Neutrophil (primary cell): Measurements from ENCODE around the gene NEGR1.

Source experiments
- H3K27ac ChIP-seq: fragments of 200-600 bp; sonication (generic); 2 replicates; pipeline ENCODE4 v1.5.1; 2016; ENCODE audit warnings: mild to moderate bottlenecking, moderate library complexity
- H3K27me3 ChIP-seq: fragments of 200-600 bp; sonication (generic); 2 replicates; pipeline ENCODE4 v1.6.0; 2016; ENCODE audit warnings: mild to moderate bottlenecking
- H3K36me3 ChIP-seq: fragments of 200-600 bp; sonication (generic); 2 replicates; pipeline ENCODE4 v1.5.1; 2017
- H3K4me1 ChIP-seq, 2 experiments: fragments of 200-600 bp in 1 of 2; sonication (generic) in 1 of 2; 1 replicate in 1 of 2; 2 replicates in 1 of 2; pipeline versions ENCODE4 v1.5.1 to v1.6.1; 2013 to 2016; ENCODE audit warnings: low read depth in 1 of 2, low read length in 1 of 2, mild to moderate bottlenecking in 1 of 2, moderate library complexity in 1 of 2; ENCODE audit not compliant: control insufficient read depth in 1 of 2, insufficient read depth in 1 of 2
- H3K4me3 ChIP-seq, 2 experiments: fragments of 200-600 bp in 1 of 2; sonication (generic) in 1 of 2; 1 replicate in 1 of 2; 2 replicates in 1 of 2; pipeline ENCODE4 v1.5.1; 2013 to 2016; ENCODE audit warnings: low read depth in 1 of 2, low read length in 1 of 2, mild to moderate bottlenecking in 1 of 2, moderate library complexity in 1 of 2
- H3K9me3 ChIP-seq: fragments of 200-600 bp; sonication (generic); 2 replicates; pipeline ENCODE4 v1.5.1; 2016
- TF ChIP-seq, protein P1 (sequence below): fragments of 200-600 bp; sonication (generic); IDR thresholded peaks from 2 replicates; pipeline ENCODE4 v1.5.1; 2016; ENCODE audit warnings: antibody characterized with exemption

The NEGR1 gene

DNA sequence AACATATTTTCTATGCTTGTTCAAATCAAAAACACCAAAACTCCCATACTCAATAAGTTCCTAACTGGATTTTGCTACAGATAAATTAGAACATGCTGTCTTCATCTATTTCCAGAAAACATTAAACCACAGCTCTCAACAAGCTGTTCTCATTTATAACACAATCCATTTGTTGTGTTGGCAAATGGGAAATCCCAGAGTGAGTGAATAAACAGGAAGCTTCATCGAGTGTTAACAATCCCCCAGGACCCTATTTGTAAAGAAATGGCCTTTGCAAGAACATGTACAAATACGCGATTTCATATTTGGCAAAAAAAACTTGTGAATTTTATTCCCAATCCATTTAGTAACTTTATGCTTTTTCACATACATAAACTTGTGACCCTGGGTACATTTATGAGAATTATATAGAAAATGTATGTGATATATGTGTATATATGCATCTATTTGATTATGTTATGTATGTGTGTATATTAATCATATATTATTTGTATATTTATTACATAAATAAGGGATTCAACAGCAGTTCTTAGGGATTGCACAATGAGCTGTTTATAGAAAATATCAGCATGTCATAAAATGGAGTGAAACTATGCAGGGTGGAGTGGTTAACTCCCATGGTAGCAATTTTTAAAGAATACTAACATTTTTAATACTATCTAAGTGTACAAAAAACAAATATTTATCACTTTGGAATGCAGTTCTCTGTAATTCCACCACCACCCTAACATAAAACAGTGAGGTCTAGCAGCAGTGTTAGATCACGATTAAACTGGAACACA is 160.0 kb downstream of the NEGR1 start:
- Histone ChIP-seq H3K27ac (no peak overlapping the region), H3K4me3 (no peak overlapping the region), H3K27me3 (no peaks in the 10 kb centered on the region), H3K4me1 (no peaks in the 10 kb centered on the region), H3K36me3 (no peaks in the 10 kb centered on the region), H3K9me3 (no peaks in the 10 kb centered on the region)
- TF ChIP-seq, protein P1, sequence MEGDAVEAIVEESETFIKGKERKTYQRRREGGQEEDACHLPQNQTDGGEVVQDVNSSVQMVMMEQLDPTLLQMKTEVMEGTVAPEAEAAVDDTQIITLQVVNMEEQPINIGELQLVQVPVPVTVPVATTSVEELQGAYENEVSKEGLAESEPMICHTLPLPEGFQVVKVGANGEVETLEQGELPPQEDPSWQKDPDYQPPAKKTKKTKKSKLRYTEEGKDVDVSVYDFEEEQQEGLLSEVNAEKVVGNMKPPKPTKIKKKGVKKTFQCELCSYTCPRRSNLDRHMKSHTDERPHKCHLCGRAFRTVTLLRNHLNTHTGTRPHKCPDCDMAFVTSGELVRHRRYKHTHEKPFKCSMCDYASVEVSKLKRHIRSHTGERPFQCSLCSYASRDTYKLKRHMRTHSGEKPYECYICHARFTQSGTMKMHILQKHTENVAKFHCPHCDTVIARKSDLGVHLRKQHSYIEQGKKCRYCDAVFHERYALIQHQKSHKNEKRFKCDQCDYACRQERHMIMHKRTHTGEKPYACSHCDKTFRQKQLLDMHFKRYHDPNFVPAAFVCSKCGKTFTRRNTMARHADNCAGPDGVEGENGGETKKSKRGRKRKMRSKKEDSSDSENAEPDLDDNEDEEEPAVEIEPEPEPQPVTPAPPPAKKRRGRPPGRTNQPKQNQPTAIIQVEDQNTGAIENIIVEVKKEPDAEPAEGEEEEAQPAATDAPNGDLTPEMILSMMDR = no peak

DNA sequence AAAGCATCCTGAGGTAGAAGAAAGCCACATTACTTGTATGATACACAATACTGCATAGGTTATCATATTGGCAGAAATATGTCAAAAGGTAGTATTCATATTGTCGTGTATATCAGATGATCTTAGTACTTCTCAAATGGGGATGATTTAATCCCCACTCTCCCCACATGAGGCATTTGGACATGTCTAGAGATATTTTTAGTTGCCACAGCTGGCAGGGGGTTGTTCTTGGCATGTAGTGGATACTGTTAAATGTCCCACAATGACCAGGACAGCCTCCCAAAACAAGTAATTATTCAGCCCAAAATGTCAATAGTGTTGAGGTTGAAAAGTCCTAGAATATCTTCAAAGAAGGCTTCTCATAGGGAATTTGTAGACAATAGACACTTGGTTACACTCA is 162.8 kb downstream of the NEGR1 start:
- no peaks in the 10 kb centered on the region for H3K4me1 ChIP-seq
- no peak overlapping the region for H3K27ac ChIP-seq
- no peaks in the 10 kb centered on the region for H3K27me3 ChIP-seq
- H3K9me3 ChIP-seq = no peaks in the 10 kb centered on the region
- TF ChIP-seq, protein P1 = no peak
- no peaks in the 10 kb centered on the region for H3K36me3 ChIP-seq
- H3K4me3 ChIP-seq = no peak overlapping the region

DNA sequence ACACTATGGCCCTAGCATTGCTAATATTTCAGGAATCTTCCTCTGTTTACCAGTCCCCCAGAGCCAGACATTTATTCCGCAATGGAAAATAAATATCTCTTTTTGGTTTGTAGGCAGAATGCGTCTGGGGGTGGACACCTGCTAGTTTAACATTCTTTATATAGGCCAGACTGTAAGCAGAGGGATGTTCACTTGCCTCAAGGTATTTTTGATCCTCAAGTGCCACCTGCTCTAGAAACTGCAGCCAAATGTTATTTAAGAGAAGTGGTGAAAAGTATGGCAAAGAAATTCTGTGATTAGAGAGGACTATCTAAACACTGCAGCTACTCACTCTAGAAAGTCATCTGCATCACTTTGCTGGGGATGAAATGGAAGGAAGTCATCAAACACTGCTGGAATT is 164.7 kb downstream of the NEGR1 start:
- TF ChIP-seq, protein P1 = no peak

DNA sequence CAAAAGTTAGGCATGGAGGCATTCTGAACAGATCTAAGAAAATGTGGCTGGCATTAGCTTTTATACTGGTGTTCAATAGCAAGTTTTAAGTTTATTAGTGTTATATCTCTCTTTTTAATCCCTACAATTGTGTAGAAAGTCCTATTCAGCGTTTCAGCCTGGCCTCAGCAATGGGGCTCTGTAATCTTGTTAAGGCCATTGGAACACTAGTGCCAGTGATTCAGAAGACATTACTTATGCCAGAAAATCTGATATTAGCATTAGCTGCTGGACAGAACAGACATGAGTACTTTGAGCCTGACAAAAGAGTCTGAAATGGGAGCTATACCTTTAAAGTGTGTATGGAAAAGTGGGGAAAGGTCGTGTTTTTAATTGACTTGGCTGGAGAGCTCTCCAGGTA is 167.0 kb downstream of the NEGR1 start:
- Histone ChIP-seq H3K4me1 (peaks cover 0 to 6% of the 10 kb centered on the region in 2 experiments), H3K27me3 (no peaks in the 10 kb centered on the region), H3K4me3 (no peak overlapping the region), H3K27ac (no peak overlapping the region), H3K36me3 (no peaks in the 10 kb centered on the region), H3K9me3 (no peaks in the 10 kb centered on the region)
- TF ChIP-seq, protein P1 = no peak

More for the DNA sequence above, 164.7 kb downstream of the NEGR1 start:
- Histone ChIP-seq H3K4me3 (no peak overlapping the region), H3K9me3 (no peaks in the 10 kb centered on the region), H3K4me1 (no peaks in the 10 kb centered on the region), H3K27me3 (no peaks in the 10 kb centered on the region), H3K36me3 (no peaks in the 10 kb centered on the region), H3K27ac (no peak overlapping the region)

DNA sequence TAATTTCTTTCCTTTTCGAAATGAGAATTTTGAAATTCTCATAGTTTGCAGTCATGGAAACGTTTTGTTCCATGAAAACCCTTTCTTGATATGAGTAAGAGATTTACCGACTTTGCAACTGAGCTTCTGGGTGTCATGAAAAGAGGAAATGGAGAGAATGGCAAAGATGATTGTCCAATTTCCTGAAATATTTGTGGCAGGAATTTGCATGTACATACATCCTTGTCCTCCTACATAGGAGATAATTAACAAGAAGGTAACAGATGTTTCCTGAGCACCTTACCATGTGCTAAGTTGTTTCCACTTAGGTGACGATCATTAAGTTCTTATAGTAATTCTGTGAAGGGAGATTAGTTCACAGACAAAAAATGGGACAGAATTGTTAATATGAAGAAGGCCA is 170.7 kb downstream of the NEGR1 start:
- H3K36me3 ChIP-seq = no peaks in the 10 kb centered on the region
- H3K4me3 ChIP-seq = no peak overlapping the region
- peaks cover 0 to 6% of the 10 kb centered on the region in 2 experiments for H3K4me1 ChIP-seq
- TF ChIP-seq, protein P1 = no peak
- no peaks in the 10 kb centered on the region for H3K9me3 ChIP-seq
- H3K27me3 ChIP-seq = no peaks in the 10 kb centered on the region
- no peak overlapping the region for H3K27ac ChIP-seq
